ENCODE data around the gene DTD1. TPM values are rescaled to one million over a fixed set of nuclear protein-coding genes. Genes with fewer than 3 reads are reported as not detected.
"Not testable (repeated sequence)": the region's sequence is repeated elsewhere in the genome, so short reads cannot be mapped to it uniquely, and the experiment has no call there.

The DTD1 gene
- total RNA-seq, 1 donor from 2014 or later, result 35.5 TPM

DNA sequence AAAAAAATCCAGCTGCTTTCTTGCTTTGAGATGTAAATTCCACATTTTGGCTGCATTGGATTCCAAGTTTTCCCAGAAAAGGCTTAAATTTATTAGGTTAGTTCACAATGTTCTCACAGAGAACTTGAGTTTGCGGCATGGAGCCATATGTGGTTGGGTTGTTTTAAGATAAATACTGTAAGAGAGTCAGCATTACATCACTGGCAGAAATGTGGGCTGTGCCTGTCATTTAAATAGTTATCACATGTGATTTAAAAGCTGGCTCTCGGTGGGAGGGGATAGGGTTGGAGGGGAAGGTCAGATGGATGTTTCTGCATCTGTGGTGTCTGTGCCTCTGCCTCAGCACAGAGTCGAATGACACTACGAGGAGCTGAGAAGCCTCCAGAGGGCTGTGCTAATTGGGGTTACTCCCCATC, 151.9 kb downstream of the DTD1 start:
- no peak for DNase-seq (ENCODE audit: low read depth in 2 of 2)

DNA sequence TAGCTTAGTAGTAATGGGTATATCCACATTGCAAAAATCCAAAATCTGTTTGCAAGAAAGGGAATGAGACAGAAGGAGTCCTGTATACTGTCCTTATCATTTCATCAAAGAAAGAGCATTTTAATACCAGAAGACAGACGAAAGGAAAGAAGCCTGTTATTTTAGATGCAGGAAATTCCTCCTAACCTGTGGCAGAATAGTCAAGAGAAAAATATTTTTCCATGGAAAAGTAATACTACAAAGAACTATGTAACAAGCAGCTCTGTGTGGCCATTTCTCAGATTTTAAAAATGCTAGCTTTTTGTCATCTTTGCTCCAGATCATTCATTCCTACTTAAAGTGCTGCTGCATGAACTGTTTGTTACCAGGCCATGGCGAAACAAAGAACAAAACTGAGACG, 152.9 kb downstream of the DTD1 start:
- DNase-seq (ENCODE audit: low read depth in 2 of 2), result no peak

DNA sequence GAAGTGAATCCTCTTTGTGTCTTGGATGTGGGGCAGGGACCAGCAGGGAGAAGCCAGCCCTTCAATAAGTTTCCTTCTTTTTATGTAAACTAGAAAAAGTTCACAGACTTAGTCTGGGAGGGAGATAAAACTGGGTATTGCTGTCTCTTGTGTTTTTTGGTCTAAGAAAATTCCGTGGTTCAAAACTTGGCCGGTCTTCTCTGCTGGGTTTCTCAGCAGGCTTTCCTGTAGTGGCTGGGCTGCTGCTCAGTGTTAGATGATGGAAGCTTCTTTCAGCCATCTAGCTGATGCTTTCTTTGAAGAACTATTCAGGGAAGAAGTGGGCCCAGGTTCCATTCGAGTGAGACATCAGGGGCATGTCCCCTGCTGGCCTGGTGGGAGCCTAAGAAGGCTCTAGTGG, 155.0 kb downstream of the DTD1 start:
- no peak for DNase-seq (ENCODE audit: low read depth in 2 of 2)

DNA sequence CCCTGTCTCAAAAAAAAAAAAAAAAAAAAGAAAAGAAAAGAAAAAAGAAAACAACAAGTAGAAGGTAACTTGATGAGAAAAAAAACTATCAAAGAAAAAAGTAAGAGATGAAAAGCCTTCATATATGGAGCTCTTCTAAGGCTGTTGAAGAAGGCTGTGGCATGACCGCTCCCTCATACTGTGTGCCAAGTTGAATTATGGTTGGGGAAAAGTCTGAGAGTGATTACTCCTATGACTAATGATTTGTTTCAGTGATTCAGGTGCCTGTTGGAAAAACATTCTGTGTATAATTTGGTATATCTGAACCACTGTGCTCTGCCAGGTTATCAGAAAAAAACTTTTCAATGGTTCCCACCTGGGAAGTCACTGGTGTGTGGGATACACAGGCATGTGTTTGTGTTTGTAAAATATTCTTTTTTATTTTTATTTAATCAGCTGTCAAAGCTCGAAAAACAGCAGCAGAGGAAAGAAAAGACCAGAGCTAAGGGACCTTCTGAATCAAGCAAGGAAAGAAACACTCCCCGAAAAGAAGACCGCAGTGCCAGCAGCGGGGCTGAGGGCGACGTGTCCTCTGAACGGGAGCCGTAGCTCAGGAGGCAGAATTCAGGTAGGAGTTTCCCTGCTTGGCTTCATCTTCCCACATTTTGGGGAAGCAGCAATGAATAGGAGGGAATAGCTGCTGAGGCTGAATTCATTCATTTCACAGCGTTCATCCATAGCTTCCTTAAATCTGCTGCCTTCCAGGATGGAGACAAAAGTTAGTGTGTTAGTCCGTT, 156.0 kb downstream of the DTD1 start:
- no peak for DNase-seq (ENCODE audit: low read depth in 2 of 2)

DNA sequence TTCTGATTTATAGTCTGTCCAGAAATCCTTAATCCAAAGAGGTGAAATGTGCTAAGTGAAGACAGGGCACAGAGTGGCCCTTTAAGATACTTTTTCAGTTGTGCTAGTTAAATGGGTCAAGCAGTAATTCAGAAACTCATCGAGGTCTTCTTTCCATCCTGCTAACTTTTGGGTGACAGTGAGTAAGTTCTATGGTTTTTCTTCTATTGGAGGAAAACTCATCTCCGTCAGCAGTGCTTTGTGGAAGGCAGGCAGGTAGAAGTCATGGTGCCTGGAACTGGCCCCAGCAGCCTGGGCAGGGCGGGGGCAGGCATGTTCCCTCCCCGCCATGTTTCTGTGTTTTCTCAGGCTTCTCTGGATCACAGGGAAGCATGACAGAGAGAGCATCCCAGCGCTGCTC, 159.2 kb downstream of the DTD1 start:
- DNase-seq (ENCODE audit: low read depth in 2 of 2), result no peak

DNA sequence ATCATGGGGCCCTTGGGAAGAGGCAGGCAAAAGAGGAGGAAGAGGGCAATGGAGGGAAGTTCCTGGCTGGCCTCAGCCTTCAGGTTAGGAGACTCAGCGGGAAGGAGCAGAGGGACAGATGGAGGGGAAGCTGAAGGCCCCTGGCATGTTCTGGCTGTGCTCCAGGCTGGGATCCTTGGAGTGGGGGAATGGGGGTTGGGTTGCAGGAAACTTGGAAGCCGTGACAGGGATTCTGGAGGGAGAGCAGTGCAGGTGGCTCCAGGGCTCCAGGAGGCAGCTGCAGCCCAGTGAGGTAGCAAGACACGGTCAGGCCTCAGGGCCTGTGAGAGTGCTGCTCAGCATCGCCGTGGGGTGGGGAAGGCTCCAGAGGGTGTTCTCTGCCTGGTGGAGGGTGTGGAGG, 161.1 kb downstream of the DTD1 start:
- no peak for DNase-seq (ENCODE audit: low read depth in 2 of 2)

DNA sequence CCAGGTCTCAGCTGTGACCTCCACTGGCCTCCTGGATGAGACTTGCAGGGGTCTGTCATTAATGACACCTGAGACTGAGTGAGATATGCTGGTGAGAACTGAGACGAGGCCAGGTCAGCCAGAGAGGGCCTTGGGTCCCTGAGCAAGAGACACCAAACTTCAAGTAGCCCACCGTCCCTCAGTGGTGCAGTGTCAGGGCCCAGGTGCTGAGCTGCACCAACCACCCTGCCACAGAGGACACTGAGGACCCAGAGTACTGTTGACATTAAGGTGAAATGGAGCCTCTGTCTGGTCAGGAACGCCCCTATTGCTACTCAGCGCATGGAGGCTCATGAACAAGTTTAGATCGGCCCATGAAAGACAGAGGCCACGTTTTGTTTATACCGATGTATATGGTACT, 161.7 kb downstream of the DTD1 start:
- no peak for DNase-seq (ENCODE audit: low read depth in 2 of 2)

DNA sequence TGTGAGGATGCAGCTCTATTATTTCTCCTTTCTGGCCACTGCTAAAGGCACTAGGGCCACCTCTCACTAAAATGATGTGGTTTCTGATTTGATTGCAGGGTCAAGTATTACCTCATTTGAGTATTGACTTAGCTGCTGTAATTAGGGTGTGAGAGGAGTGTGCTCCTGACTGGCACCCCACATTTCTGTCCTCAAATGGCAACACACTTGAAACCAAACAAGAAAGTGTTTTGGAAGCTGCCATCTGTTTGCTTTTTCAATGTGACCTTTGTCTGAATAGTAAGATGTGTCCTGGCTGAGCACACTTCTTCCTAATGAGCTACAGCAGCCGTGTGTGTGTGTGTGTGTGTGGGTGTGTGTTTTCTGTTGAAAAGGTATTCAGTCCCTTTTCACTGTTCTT, 162.9 kb downstream of the DTD1 start:
- no peak for DNase-seq (ENCODE audit: low read depth in 2 of 2)

DNA sequence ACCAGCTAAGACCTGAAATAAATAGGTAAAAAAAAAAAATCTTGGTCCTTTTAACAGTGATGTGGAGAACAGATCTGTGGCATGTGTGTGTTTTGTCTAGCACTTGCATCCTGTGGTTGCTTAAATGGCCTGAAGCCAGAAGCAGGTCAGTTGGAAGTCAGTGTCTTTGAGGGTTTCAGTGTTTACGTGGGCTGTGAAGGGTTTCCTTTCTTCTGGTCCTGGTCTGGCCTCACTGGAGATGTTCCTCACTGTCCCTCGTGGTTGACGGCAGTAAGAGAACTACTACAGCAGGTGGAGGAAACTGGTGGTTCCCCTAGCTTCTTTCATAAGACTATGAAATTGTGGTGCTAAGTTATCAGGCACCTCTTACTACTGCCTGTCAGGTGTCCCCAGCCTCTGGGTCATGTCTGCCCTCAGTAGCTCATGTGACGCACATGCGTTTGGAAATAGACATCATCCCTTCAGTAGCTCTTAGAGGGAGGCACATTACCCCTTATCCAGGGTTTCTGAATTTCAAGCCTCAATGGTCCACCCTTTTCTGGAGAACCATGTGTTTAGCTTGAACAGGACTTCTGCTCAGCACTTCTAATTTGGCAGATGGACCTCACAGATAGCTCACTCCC, 166.3 kb downstream of the DTD1 start:
- DNase-seq (ENCODE audit: low read depth in 2 of 2), result no peak

DNA sequence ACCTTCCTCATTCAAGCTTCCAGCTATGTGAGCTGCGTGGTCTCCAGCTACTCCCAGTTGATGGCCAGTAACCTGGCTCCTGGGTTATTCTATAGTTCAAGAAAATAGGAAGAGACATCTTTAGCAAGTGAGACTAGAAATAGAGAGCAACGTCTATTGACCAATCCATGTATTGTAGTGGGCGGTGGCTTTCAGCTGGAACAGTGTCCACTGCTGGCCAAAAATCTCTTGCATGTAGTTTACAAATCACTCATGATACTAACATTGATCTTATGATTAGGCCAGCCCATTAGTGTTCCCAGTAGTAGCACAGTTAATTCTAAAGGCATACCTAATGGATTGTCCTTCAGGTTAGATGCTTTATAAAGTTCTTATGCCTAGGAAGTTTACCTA, 166.8 kb downstream of the DTD1 start:
- DNase-seq (ENCODE audit: low read depth in 2 of 2), result no peak

DNA sequence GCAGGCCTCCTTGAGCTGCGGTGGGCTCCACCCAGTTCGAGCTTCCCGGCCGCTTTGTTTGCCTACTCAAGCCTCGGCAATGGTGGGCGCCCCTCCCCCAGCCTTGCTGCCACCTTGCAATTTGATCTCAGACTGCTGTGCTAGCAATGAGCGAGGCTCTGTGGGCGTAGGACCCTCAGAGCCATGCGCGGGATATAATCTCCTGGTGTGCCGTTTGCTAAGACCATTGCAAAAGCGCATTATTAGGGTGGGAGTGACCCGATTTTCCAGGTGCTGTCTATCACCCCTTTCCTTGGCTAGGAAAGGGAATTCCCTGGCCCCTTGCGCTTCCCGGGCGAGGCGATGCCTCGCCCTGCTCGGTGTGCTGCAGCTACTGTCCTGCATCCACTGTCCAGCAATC, 173.0 kb downstream of the DTD1 start:
- DNase-seq (ENCODE audit: low read depth in 2 of 2), result not testable (repeated sequence)

DNA sequence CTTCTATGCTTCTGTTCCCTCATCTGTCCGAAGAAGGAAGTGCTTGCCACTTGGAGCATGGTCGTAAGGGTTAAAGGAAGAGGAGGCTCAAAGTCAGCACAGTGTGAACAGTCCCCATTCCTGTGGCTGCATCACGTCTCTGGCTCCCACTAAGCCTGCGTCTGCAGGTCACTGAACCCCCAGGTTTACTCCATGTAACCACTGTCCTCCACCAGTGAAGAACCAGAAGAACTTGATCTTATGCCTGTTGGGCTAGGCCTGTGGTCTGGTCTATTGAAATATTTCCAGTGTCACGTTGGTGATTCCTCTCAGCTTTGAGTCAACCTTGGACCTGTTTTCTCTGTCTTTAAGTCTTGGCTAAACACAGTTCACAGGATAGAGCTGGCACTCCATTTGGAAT, 179.8 kb downstream of the DTD1 start:
- DNase-seq (ENCODE audit: low read depth in 2 of 2), result no peak

DNA sequence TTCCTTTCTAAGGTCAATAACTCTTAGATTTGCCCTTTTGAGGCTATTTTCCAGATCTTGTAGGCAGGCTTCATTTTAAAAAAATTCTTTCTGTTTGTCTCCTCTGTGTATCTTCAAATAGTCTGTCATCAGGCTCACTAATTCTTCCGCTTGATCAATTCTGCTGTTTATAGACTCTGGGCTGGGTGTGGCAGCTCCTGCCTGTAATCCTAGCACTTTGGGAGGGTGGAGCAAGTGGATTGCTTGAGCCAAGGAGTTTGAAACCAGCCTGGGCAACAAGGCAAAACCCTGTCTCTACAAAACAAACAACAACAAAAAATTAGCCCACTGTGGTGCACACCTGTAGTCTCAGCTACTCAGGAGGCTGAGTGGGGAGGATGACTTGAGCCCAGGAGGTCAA, 185.7 kb downstream of the DTD1 start:
- DNase-seq (ENCODE audit: low read depth in 2 of 2), result no peak

DNA sequence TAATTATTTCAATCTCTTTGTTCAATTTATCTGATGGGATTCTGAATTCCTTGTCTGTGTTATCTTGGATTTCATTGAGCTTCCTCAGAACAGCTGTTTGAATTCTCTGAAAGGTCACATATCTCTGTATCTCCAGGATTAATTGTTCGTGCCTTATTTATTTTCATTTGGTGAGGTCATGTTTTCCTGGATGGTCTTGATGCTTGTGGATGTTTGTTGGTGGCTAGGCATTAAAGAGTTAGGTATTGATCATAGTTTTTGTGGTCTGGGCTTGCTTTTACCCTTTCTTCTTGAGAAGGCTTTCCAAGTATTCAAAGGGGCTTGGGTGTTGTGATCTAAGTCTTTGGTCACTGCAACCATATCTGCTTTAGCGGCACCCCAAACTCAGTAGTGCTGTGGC, 186.4 kb downstream of the DTD1 start:
- no peak for DNase-seq (ENCODE audit: low read depth in 2 of 2)

DNA sequence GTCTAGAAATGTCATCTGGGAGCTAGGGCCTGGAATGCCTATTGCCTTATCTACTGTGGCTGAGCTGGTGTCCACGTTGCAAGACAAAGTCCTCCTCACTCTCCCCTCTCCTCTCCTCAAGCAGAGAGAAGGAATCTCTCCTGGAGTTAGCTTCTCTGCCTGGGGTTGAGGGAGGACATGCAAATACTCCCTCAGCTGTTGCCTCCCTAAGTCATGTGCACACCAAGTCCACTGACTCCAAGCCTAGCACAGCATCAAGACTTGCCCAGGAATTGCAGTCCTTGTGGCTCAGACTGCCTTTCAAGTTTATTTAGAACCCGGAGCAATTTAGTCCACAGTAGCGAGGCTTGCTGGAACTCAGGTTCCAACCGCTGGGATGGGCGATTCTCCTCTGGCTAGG, 187.8 kb downstream of the DTD1 start:
- DNase-seq (ENCODE audit: low read depth in 2 of 2), result no peak

DNA sequence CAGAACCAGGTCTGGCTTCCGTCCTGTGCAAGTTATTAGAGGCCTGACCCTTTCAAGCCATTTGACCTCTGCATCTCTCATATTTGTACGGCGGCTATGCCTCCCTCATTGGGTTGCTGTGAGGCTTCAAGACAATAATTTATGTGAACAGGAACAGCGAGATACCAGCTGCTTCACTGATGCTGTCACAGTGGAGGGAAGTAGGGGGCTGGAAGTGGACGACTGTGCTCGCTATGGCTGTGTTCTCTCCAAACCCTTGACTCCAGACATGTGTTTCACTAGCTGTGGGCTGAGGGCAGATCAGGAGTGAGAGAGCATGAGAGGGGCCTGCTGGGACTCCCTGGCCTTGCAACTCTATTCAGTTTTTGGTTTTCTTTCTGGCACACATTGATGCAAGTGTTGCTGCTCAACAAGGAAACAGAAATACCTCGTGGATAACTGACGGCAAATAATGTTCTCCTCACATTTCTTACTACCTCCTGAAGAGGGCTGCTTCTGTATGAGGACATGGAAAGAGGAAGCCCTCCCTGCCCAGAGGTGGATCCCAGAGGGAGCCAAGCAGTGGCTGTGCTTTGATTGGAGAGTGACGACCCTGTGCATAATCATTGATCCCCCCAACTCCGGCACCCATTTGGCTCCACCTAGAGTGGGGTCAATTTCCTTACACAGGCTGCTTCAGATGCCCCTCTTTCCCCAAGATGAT, 191.0 kb downstream of the DTD1 start:
- DNase-seq (ENCODE audit: low read depth in 2 of 2), result no peak

DNA sequence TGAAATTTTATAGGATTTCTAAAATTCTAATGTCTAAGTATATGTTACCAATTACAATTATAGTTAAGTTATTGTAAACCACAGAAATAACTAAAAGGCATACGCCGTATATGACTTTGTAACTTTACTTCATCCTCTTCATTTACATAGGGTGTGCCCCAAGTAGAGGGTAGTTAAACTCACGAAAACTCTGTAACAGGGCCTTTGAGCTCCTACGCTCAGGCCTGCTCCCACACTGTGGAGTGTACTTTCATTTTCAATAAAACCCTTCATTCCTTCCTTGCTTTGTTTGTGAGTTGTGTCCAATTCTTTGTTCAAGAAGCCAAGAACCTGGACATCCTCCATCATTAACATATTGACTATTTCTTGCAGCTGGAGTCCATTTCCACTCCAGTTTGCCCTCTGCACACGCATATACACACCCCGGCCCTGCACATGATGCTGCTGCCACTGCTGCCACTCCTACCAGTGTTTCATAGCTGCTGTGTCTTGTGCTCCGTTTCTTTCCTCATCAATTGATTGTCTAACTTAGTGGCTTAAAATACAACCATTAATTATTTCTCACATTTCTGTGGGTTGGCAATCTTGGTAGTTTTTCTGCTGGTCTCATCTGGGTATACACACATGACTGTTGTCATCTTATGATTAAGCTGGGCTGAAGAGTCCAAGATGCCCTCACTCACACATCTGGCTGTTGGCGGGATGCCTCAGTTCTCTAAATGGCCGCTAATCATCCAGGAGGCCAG, 192.7 kb downstream of the DTD1 start:
- DNase-seq (ENCODE audit: low read depth in 2 of 2), result no peak

DNA sequence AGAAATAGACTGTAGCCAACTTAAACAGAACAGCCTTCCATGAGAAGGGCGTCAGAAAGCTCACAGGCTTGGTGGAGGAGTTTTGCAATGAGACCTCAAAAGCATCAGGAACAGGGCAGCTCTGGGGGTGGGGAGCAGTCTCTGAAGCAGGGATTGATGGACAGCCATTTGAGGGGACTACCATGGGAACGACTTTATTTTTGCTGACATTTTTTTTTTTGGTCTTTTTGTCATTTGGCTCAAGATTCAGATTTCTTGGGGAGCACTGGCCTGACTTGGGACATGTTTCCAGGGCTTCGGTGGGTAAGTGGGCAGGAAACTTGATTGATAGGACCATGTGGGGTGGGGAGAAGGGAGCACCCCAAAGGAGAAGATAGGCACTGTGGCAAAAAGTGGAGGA, 193.7 kb downstream of the DTD1 start:
- DNase-seq (ENCODE audit: low read depth in 2 of 2), result no peak

DNA sequence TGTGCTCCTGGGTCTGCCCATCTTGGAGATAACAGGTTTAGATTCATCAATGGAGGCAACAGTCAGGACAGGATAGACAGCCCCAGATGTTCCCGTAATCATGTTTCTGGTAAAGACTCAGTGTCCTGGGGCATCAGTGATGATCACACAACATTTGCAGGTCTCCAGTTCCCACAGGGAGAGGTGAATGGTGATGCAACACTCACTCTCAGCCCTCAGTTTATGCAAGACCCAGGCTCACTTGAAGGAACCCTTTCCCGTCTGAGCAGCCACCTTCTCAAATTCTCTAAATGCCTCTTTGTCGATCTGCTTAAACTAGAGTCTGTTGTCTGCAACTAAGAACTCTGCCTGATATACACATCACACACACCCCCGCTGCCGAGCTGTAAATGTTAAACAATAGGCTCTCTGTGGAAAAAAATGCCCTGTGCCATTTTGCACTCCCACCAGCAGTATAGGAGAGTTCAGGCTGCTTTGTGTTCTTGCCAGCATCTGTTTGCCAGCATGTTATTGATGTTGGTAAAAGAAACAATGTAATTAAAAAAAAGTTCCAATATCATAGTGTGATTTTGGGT, 195.6 kb downstream of the DTD1 start:
- DNase-seq (ENCODE audit: low read depth in 2 of 2), result no peak

DNA sequence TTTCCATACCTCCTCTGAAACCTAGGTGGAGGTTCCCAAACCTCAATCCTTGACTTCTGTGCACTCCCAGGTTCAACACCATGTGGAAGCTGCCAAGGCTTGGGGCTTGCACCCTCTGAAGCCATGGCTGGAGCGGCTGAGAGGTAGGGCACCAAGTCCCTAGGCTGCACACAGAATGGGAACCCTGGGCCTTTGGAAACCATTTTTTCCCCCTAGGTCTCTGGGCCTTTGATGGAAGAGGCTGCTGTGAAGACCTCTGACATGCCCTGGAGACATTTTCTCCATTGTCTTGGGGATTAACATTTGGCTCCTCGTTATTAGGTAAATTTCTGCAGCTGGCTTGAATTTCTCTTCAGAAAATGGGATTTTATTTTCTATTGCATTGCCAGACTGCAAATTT, 199.2 kb downstream of the DTD1 start:
- not testable (repeated sequence) for DNase-seq (ENCODE audit: low read depth in 2 of 2)

DNA sequence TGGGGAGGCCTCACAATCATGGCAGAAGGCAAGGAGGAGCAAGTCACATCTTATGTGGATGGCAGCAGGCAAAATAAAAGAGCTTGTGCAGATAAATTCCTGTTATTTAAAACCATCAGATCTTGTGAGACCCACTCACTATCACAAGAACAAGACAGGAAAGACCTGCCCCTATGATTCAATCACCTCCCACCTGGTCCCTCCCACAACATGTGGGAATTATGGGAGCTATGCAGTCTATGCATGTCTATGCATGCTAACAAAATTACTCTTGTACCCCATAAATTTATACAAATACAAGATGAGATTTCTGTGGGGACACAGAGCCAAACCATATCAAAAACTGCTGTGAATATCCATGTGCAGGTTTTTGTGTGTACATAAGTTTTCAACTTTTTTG, 200.2 kb downstream of the DTD1 start:
- DNase-seq (ENCODE audit: low read depth in 2 of 2), result no peak

DNA sequence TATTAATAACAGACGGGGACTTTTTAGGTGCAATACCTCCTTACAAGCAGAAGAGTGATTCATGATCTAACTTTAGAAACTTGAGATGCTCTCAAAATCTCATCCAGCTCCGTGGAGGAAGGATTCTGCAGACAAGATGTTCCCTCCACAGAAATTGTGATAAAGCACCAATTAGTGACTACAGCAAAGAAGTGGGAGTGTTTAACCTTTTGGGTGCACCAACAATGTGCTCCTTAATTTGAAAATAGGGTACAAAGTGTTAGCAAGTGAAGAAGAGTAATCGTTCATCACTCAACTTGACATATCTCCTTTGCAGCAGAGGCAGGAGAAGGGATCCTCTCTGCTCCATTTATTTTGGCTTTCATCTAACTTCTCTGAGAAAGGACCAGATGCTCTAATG, 202.9 kb downstream of the DTD1 start:
- no peak for DNase-seq (ENCODE audit: low read depth in 2 of 2)

All from lung microvascular endothelial cell (primary cell).